HG03457 (cell line): ENCODE measurements around the gene TGFBI.
"Not testable (repeated sequence)": the region's sequence is repeated elsewhere in the genome, so short reads cannot be mapped to it uniquely, and the experiment has no call there.

Experiments used
- ATAC-seq: cut with Tn5 transposase; IDR thresholded peaks from one replicate; pipeline ENCODE4 v1.9.1; 2021; ENCODE audit warnings: moderate number of reproducible peaks; ENCODE audit not compliant: unreplicated experiment

Gene TGFBI

DNA sequence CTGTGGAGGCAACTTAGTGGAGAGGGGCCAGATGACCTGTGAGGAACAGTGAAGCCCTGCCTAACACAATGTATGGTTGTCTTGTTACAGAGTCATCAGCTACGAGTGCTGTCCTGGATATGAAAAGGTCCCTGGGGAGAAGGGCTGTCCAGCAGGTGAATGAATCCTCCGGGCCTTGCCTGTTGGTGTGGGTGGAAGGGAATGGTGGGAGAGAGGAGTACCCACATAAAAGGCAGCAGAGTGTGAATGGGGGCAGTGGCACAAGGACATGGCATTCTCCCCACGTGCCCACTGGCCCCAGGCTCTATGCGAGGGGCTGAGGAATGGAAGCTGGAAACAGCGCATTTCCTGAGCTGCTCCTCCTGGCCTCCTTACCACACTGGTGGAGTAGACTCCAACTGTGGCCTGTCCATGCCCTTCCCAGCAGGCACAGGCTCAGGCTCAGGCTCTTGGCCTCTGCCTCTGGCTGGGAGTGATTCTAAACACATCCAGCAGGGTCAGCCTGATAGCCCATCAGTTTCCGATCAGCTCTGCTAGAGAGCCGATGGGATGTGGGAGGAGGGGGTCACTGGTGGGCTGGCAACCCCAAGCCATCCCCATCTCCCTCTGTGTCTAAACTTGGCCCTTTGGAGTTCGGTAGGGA, 15.3 kb downstream of the TGFBI start:
- no peak for ATAC-seq

DNA sequence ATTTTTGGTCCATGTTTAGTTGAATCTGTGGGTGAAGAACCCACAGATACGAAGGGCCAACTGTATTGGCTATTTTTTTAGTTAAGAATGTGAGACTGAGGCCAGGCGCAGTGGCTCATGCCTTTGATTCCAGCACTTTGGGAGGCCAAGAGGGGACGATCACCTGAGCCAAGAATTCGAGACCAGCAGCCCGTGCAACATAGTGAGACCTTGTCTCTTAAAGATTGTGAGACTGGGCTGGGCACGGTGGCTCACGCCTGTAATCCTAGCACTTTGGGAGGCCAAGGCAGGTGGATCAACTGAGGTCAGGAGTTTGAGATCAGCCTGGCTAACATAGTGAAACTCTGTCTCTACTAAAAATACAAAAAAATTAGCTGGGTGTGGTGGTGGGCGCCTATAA, 16.2 kb downstream of the TGFBI start:
- not testable (repeated sequence) for ATAC-seq

DNA sequence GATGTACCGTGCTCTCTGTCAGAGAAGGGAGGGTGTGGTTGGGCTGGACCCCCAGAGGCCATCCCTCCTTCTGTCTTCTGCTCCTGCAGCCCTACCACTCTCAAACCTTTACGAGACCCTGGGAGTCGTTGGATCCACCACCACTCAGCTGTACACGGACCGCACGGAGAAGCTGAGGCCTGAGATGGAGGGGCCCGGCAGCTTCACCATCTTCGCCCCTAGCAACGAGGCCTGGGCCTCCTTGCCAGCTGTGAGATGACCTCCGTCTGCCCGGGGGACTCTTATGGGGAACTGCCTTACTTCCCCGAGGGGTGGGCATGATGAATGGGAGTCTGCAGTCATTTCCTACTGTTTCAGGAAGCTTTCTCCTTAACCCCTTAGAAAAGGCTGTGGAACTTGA, 17.5 kb downstream of the TGFBI start:
- no peak for ATAC-seq

DNA sequence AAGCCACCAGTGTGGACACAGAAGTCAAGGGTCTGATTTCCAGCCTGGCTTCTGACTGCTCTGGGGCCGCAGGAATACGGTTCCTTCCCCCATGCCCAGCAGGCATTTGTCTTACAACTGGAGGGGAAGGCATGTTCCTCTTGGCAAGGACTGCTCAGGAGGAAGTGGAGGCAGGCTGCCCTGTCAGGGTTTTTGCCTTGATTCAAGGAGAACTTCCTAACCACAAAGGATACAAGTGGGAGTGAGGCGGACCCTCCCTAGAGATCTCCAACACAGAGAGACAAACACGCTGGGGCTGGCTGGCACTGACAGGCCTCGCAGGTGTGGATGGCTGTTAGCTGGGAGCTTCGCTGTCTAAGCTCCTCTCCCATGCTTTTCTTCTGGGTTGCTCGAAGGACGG, 19.1 kb downstream of the TGFBI start:
- no peak for ATAC-seq

DNA sequence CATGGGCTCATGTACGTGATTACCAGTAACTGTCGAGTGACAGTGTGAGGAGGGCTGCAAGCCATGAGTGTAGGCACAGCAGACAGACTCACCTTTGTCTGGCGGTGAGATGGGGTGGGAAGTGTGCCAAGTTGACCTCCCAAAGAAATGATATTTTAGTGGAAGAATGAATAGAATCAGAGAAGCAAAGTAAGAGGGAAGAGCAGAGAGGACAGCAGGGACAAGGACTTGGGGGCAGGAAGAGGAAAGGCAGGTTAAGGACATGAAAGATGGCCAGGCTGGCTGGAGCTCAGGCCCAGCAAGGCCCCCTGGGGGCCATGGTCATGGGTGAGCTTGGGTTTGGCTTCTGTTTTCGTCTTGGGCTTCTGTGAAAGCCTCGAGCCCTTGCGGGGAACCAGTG, 20.2 kb downstream of the TGFBI start:
- ATAC-seq: no peak

DNA sequence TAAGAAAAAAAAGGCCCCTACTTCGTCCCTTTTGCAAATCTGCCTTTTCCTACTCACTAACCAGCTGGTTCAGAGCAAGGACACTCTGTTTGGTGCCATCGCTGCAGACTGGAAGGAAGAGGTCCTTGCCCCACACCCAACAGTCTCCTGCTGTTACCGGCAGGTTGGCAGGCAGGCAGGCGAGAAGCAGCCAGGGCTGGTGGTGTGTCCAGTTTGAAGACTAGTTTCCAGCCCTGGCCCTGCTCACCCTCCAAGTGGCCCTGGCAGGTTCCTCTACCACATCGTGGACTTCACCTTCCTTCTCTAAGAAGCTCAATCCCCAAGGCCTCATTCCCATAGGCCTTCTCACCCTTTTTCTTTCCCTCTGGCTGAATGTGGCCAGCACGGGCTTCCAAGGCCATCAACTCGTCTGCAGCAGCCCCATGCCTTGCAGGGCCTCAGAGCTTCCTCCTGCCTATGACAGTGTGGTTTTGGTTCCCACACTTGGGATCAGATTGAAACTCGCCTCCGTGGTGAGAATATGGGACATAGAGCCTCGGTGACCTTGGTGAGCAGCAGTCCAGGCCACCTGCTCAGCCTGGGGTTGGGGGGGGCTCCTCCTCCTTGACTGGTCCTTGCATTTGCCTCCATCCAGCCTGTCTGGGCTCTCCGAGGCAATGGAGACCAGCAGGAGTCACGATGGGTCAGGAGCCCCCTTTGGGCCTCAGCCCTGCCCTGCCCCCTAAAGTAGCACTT, 22.9 kb downstream of the TGFBI start:
- no peak for ATAC-seq

DNA sequence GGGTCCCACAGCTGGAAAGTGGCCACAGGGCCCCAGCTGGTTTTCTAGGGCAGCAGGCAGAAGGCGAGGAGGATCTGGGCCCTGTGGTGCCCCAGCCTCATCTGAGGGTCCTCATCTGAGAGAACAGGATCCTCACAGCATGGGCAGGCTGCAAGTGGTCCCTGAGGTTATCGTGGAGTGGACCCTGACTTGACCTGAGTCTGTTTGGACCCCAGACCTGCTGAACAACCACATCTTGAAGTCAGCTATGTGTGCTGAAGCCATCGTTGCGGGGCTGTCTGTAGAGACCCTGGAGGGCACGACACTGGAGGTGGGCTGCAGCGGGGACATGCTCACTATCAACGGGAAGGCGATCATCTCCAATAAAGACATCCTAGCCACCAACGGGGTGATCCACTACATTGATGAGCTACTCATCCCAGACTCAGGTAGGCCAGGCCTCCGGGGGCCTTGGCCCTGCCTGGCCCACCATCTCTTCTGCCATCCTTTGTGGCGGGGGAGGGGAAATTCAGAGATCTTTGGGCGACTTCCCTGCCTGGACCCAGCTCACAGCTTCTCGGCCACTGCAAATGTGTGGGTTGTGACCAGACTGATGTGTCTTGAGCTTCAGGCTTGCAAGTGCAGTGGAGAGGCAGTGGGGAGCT, 24.0 kb downstream of the TGFBI start:
- ATAC-seq: no peak

DNA sequence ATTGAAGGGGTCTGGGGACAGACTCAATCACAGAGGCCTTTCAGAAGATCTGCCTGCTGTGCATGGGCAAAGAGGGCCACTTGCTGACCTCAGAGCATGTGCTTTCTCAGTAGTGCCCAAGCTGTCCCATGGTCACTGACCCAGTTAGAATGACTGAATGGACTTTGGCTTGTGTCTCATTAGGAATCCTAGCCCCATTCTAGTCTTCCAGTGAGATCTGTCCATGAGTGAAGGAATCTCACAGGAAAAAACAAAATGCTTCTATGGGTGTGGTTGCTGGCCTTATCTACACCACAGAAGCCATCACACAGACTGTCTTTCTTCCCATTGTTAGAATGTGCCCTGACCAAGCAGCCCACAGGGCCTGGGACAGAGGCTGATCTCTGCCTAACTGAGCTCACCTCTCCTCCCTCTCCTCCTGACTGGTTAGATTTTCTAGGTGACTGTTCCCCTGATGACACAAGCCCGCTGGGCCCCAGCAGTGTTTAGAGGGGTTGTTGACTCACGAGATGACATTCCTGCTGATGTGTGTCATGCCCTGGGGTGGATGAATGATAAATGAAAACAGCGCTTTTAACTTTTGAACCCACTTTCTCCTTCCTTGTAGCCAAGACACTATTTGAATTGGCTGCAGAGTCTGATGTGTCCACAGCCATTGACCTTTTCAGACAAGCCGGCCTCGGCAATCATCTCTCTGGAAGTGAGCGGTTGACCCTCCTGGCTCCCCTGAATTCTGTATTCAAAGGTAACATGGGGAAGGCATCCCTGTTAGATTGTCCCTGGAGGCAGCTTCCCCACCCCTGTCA, 24.8 kb downstream of the TGFBI start:
- no peak for ATAC-seq

DNA sequence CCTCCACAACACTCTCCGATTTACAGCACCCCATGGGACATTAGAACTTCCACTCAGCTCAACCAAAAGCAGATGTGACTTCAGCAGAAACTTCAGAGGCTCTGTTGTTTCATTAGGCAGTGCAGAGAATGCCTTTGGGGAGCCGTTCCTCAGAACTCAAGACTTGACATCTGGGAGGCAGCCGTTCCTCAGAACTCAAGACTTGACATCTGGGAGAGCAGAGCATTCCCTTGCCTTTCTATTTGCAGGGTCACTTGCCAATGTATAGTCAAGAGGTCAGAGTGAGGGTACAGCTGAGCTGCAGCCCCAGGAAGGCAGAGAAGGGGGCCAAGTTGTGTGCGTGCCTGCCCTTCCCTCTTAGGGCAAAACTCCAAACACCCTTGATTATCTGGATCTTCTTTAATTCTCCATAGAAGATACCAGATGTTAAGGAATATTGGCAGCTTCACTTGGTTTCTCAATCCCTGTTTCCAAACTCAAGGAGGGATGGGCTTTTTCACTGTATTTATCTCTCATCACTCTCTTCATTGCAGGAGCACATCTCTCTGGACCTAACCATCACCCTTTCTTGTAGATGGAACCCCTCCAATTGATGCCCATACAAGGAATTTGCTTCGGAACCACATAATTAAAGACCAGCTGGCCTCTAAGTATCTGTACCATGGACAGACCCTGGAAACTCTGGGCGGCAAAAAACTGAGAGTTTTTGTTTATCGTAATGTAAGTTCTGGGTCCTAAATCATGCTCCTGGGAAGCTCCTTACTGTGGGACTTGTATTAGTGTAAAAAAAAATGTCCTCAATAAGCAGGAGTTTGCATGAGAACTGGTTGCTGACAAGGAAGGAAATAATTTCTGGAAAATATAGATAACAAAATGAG, 25.6 kb downstream of the TGFBI start:
- no peak for ATAC-seq

DNA sequence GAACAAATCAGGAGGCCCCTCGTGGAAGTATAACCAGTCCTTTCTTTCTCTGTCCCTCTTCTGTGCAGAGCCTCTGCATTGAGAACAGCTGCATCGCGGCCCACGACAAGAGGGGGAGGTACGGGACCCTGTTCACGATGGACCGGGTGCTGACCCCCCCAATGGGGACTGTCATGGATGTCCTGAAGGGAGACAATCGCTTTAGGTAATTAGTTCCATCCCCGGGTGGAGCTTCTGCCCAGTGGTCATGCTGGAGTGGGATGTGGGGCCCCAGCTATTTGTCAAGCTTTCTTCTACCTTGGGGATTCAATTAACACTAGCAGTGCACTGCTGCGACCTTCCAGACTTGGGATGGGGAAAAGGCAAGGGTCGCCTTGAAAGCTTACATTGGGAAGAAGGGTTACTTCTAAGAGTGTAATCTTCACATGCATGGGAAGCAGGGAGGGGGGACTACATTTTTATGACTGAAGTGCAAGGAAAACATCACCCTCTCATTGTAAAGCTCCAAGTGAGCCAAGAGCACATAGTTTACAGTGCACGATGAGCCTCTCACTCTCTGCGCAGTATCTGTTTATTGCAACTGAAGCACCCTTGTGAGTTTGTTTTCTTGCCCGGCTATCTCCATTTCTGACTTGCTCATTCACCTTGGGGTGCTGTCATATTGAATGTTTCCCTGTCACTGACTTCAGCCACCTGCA, 27.0 kb downstream of the TGFBI start:
- ATAC-seq: no peak

DNA sequence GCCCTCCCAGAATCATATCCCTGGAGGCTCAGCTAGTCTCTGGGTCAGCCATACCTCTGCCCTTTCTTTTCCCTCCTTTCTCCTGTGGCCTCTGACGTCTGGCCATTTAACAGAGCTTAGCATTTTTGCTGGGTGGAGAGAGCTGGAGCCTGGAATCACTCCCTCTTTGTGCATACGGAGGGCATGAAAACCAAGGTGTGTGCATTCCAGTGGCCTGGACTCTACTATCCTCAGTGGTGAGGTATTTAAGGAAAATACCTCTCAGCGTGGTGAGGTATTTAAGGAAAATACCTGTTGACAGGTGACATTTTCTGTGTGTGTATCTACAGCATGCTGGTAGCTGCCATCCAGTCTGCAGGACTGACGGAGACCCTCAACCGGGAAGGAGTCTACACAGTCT, 27.5 kb downstream of the TGFBI start:
- no peak for ATAC-seq

DNA sequence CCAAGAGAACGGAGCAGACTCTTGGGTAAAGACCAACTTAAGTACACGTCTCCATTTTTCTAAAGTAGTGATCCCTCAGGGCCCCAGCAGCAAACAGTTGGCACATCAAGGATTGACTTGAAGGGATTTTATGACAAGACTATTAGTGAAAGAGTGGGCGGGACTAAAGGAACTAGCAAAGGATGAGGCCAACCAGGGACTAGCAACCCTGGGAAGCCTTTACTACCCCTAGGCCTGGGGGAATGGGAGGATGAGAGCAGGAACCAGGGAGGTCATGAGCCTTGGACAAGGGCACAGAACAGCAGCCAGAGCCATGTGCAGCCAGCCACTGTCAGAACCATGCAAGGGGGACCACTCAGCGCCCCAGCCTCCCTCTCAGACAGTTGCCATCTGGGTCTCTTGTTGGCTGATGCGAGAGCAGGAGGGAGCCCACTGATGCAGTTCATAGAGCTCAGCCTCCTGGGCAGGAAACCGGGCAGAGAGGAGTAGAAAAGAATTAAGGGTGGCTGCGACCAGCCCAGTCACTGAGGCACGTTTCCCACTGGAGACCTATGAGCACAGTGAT, 28.1 kb downstream of the TGFBI start:
- ATAC-seq: no peak

DNA sequence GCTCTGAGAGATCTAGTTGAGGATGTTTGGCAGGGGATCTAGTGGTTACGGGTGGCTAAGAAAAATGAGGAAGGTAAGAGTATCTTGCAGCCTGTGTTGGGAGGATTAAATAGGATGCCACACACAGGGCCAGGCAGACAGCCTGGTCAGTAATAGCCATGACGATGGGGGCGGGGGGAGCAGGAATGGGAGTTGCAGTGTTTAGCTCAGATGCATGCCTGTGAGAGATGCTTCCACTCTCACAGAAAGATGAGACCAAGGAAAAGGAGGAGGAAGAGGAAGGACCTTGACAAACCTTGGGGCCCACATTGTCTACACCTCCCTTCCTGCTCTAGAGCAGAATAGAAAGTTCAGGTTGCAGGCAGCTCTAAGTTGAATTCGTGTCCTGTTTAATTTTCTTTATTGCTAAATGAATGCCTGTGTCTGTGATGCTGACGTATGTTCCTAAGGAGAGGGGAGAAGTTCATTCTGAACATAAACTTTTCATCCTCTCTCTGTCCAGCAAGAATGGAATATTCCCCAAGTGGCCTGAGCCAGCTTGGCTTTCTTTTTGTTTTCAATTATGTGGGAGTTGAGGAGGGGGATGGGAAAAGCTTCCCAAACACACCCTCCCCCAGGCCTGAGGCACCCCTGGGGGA, 28.7 kb downstream of the TGFBI start:
- ATAC-seq: no peak

DNA sequence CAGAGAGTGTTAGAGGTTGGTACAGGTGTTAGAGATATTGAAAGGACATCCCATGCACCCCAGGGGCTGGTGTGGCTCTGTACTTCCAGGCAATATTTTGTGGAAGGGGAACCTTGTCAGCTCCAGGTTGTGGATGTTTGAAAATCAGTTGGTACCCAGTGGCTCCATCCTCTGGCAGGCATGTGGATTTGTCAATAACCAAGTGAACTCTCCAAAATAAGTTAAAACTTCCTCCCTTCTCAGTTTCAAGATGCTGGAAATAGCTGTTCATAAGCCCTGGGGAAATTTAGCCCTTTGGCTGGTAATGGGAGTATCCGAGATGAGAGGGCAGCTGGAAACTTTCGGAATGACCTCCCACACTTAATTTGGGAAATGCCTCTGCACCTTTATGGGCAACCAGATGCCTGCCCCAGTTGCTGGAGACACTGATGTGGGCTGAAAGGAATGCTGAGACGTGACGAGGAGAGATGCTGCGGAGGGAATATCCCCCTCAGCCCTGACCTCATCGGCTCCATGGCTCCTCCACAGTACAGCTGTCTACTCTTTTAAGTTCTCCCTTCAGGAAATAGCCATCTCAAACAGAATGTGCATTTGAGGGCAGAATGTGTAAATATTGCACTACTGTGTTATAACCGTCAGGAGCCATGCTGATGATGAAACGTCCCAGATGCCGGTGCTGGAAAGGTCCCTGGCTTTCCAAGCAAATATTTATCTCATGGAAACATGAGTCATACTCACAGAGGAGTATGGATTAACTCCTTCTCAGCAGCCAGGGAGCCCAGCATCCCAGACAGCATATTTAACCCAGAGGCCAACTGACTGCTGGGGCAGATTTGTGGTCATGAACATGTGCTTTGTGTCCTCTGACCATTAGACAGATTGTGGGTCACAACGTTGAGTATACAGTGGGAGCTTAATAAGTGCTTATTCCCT, 29.5 kb downstream of the TGFBI start:
- ATAC-seq: no peak

DNA sequence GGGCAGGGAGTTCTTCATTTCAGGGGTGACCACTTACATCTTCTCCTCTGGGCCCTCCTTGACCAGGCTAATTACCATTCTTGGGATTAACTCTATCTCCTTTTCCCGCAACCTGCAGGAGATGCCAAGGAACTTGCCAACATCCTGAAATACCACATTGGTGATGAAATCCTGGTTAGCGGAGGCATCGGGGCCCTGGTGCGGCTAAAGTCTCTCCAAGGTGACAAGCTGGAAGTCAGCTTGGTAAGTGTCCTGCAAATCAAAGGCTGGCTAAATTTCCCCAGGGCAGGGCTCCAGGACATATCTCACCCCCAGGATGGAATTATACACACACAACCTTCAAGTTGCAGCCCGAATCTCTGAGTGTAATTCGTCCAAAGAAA, 30.2 kb downstream of the TGFBI start:
- ATAC-seq: no peak

DNA sequence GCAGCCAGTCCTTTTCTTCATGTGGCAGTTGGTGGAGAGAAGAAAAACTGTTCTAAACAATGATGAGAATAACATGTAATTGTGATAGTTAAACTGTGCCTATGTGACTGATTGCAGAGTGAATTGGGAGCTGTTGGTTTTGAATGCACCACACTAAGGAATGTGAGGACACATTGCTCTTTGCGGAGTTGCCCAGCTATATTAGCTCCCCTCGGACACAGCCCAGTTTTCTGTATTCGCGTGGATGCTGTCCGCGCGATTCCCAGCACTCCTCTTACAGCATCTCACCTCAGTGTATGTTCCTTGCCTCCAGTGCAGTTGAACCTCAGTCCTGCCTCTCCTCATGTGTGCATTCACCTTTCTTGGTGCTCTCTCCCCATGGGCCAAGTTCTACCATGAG, 32.2 kb downstream of the TGFBI start:
- no peak for ATAC-seq

DNA sequence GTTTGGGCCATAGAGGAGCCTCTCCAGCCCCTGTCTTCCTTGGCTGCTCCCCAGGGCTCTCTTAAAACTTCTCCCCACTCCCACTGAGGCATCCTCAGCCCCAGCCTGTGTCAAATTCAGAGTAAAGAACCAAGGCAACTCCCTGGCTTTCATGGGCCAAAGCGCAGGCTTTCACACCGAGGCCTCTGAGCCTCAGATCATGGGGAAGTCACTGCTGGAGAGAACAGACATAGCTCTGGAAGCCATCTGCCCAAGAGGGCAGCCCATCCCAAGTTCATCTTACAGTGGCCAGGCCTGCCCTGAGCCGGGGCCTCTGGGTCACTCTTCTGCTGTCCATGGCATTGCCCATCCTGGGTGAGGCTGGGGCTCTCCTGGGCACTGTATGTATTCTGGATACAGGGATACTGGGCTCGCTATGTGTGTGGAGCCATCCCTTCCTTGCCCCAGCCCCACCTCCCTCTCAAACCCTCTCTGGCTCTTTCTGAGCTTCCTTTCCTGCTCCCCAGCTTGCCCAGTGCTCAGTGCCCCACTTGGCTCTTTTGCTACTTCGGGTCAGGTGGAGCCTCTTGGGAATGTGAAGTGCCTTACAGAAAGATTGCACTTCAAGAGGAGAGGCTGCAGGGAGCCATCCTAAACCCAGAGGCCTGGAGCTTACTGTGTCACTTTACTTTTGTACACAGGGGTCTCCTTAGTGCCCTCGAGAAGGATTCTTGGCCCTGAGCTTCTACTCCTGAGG, 33.0 kb downstream of the TGFBI start:
- ATAC-seq: no peak
